ENCODE results near the gene KIAA0040.

GRCh38 chr1:175150596-175151319 is 41.8 kb downstream of the KIAA0040 start:
- TF ChIP-seq CTCF (IDR thresholded peaks at IDR 0.05) (no peak), POLR2A (IDR thresholded peaks at IDR 0.05) (no peak)
